Stimulated activated CD8-positive, alpha-beta memory T cell treated with anti-CD3 and anti-CD28 coated beads, Interleukin-15, amount 100 ng/mL, for 1 hour (primary cell): ENCODE measurements around the gene RAB4B.
"Not testable (repeated sequence)": the region's sequence is repeated elsewhere in the genome, so short reads cannot be mapped to it uniquely, and the experiment has no call there.

ENCODE experiments used
- DNase-seq: peaks from one replicate; pipeline ENCODE4 v3.0.0-alpha.2; 2020; ENCODE audit warnings: low read depth

Gene RAB4B

DNA sequence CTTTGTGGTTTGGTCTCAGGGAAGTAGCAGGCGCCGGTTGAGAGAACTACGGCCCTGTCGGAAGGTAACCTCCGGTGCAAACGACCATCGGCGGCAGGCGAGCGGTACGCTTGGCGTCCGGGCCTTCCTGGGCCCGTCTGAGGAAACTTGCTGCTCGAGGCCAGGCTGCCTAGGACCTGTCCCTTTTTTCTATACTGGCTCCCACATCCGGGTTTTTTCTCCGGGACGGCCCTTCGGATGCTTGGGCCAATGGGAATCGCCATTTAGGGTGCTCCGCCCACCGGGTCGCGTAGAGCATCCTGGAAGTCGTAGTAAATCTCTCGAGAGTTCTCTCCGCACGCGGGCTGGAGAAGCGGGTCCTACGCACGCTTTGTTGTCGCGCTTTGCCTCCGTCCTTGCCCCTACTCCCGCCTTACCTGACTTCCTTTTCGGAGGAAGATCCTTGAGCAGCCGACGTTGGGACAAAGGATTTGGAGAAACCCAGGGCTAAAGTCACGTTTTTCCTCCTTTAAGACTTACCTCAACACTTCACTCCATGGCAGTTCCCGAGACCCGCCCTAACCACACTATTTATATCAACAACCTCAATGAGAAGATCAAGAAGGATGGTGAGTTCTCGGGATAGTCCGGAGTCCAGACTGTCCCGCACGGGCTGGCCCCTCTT is 27.0 kb upstream of the RAB4B start, which contains the start of gene SNRPA:
SNRPA (plus strand) TSS at position 330 of the 664 bp plus-strand sequence; CDS start at position 536, 206 bp downstream.
- peak; percentile 87 for DNase-seq

DNA sequence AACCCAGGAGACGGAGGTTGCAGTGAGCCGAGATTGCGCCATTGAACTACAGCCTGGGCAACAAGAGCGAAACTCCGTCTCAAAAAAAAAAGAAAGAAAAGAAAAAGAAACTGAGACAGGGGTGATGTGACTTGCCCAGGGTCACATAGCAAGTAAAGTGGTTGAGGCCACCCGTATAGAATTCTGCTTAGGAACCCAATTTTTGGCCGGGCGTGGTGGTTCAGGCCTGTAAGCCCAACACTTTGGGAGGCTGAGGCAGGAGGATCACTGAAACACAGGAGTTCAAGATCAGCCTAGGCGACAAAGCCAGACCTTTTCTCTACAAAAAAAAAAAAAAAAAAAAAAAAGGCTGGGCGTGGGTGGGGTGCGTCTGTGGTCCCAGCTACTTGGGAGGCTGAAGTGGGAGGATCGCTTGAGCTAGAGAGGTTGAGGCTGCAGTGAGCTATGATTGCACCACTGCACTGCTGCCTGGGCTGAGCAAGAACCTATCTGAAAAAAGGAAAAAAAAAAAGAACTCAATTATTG is 25.7 kb upstream of the RAB4B start:
- no peak for DNase-seq

DNA sequence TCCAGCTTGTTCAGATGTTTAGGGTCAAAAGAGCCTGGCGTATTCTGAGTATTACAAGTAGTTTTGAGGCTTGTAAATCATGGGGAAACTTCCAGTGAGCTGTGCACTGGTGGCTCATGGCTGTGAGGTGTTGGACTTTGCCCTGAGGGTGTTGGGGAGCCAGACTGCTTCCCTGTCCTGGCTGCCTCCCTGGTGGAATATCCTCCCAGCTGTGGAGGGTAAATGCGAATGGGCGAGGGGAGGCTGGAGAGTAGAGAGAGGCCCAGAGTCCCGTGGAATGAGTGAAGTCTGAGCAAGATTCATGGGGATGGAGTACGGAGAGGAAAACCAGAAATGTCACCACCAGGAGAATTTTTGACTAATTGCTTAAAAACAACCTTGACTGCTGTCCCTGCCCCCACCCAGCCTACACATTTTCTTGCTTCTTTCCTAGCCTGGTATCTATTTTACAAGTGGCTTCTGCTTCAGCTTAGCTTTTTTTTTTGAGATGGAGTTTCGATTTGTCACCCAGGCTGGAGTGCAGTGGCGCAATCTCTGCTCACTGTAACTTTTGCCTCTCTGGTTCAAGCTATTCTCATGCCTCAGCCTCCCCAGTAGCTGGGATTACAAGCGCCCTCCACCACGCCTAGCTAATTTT is 23.3 kb upstream of the RAB4B start:
- no peak for DNase-seq

DNA sequence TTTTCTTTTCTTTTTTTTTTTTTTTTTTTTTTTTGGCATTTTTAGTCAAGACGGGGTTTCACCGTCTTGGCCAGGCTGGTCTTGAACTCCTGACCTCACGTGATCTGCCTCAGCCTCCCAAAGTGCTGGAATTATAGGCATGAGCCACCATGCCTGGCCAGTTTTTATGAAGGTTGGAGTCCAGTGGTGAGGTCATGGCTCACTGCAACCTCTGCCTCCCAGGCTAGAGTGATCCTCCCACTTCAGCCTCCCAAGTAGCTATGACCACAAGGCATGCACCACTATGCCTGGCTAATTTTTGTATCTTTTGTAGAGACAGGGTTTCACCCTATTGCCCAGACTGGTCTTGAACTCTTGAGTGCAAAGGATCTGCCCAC is 22.8 kb upstream of the RAB4B start:
- no peak for DNase-seq

DNA sequence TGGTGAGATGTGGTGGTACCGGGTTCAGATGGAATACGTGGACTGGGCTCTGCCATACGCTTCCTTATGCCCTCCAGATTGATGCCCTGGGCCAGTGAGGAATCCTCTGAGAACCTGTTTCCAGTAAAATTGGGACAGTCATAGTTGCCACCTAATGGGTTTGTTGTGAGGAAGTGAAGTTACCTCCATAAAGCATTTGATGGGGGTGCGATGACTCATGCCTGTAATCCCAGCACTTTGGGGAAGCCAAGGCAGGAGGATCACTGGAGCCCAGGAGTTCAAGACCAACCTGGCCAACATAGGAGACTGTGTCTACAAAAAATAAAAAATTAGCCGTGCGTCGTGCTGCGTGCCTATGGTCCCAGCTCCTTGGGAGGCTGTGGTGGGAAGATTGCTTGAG is 22.3 kb upstream of the RAB4B start:
- no peak for DNase-seq

DNA sequence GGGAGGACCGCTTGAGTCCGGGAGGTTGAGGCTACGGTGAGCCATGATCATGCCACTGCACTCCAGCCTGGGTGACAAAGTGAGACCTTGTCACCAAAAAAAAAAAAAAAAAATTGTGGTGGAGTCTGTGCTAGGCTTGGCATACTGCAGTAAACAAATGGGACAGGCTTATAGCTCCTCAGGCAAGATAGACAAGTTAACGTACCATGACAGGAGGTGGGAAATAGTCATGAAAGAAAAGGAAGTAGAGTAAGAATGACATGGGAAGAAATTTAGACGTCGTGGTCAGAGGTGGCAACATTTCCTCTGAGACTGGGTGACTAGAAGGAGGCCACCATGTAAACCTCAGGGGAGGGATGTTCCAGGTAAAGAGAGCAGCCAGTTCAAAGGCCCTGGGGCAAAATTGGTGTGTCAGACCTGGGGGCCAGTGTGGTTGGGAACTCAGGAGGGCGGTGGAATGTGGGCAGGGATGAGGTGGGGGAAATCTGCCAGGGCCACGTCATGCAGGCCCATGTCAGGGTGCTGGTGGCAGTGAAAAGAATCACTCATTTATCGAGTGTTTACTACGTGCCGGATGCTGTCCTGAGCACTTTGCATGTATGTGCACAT is 21.4 kb upstream of the RAB4B start:
- DNase-seq, result no peak

DNA sequence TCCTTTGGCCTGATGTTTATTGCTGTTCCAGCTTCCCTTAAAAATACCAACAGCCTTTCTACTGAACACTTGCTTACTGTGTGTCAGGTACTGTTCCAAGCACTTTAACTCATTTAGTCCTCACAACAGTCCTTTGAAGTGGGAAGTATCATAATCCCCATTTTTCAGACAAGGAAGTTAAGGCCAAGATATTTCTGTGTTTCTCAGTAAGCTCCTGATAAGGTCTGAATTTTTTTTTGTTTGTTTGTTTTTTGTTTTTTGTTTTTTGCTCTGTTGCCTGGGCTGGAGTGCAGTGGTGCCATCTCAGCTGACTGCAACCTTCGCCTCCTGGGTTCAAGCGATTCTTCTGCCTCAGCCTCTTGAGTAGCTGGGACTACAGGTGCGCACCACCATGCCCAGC is 19.6 kb upstream of the RAB4B start:
- DNase-seq, result no peak

DNA sequence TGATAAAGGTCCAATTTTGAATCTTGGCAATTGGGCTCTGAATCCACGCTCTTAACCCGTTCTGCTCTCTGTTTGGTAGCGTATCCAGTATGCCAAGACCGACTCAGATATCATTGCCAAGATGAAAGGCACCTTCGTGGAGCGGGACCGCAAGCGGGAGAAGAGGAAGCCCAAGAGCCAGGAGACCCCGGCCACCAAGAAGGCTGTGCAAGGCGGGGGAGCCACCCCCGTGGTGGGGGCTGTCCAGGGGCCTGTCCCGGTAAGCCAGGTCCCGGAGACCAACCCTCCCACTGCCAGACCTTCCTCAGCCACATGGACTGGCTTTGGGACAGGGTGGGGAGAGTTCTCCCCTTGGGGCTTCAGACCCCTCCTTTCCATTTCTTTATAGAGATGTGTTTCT is 18.7 kb upstream of the RAB4B start:
- DNase-seq, result no peak

DNA sequence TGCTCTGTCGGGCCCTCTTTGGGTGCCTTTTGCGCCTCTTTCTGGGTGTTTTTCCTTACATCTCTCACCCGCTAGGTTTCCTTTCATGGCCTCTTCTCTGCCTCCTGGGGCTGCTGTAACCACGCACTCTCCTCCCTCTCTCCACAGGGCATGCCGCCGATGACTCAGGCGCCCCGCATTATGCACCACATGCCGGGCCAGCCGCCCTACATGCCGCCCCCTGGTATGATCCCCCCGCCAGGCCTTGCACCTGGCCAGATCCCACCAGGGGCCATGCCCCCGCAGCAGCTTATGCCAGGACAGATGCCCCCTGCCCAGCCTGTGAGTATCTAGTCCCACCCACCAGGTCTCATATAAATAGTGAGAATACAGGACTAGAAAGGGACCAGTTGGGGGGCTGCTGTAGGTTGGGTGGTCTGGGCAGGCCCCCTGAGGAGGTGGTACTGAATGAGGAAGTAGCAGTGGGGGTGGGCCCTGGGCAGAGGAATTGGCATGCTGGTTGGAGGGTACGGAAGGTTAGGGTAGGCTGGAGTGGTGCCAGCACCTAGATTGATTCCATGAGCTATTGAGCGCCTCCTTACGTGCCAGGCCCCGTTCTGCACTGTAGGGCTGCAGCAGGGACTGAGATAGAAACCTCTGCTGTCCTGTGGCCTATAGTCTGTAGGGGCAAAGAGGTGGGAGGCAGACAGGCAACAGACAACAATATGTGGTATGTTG is 15.1 kb upstream of the RAB4B start:
- DNase-seq, result no peak

DNA sequence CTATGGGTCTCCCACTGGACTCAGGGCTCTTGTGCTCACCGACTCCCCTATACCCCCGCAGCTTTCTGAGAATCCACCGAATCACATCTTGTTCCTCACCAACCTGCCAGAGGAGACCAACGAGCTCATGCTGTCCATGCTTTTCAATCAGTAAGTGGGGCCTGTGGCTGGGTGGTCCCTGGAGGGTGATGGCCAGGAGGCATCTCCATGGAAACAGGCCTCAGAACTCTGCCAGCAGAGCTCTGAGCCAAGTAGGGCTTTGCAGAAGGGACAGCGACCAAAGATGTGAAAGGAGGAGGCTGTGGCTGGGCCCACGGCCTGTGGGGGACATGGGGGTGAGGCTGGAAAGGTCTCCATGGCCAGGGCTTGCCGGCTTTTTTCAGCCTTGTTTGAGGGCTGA is 14.5 kb upstream of the RAB4B start:
- no peak for DNase-seq

DNA sequence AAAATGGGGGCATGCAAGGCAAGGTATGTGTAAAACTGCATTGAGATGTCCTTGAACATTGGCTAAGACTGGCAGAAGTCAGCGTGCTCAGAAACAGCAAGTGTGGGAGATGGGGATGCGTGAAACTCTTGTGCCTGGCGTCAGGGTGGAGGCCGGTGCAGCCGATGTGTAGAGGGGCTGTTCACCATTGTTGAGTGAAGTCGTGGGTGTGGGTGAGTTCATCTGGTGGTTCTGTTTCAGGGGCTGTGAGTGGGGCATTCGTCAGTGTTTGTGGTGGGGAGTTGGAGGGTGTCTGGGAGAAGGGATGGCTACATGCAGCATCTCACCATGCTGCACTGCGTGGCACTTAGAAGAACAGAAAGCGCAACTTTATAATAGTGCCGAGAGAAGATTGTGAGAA is 14.1 kb upstream of the RAB4B start:
- no peak for DNase-seq

DNA sequence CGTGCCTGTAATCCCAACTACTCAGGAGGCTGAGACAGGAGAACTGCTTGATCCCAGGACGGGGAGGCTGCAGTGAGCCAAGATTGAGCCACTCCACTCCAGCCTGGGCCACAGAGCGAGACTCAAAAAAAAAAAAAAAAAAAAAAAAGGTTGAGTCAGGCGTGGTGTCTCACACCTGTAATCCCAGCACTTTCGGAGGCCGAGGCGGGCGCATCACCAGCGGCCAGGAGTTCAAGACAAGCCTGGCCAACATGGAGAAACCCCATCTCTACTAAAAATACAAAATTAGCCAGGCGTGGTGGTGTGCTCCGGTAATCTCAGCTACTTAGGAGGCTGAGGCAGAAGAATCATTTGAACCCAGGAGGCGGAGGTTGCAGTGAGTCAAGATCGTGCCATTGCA is 11.7 kb upstream of the RAB4B start:
- DNase-seq, result not testable (repeated sequence)

DNA sequence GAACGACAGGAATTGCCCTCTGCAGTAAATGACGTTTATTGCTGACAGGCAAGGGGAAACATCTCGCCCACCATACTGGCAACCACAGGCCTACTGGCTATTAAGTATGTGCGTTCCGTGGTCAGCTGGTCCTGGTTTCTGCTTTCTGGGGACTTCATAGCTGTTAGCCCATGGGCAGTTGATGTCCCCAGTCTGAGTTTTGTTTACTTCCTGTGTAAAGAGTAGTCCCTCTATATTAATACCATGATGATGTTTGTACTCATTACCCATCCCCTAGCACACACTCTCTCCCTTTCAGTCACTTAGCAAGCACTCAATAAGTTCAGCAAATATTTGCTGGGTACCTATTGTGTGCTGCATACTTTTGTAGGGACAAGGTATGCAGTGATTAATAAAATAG is 9.2 kb upstream of the RAB4B start:
- DNase-seq, result no peak

DNA sequence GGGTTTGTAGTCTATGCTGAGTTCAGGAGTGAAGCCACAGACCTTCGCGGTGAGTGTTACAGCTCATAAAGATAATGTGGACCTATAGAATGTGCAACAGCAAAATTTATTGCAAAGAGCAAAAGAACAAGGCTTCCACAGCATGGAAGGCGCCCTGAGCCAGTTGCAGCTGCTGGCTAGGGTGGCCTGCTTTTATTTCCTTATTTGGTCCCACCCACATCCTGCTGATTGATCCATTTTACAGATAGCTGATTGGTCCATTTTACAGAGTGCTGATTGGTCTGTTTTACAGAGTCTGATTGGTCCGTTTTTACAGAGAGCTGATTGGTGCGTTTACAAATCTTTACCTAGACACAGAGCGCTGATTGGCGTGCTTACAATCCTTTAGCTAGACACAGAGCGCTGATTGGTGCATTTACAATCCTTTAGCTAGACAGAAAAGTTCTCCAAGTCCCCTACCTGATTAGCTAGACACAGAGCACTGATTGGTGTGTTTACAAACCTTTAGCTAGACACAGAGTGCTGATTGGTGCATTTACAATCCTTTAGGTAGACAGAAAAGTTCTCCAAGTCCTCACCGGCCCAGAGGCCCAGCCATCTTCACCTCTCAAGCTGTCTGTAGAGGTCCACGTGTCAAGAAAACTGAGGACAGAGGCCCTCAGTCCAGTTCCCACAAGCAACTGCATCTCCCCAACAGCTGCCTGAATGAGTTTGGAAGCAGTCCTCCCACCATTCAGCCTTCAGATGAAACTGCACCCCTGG is 6.8 kb upstream of the RAB4B start:
- DNase-seq, result not testable (repeated sequence)

DNA sequence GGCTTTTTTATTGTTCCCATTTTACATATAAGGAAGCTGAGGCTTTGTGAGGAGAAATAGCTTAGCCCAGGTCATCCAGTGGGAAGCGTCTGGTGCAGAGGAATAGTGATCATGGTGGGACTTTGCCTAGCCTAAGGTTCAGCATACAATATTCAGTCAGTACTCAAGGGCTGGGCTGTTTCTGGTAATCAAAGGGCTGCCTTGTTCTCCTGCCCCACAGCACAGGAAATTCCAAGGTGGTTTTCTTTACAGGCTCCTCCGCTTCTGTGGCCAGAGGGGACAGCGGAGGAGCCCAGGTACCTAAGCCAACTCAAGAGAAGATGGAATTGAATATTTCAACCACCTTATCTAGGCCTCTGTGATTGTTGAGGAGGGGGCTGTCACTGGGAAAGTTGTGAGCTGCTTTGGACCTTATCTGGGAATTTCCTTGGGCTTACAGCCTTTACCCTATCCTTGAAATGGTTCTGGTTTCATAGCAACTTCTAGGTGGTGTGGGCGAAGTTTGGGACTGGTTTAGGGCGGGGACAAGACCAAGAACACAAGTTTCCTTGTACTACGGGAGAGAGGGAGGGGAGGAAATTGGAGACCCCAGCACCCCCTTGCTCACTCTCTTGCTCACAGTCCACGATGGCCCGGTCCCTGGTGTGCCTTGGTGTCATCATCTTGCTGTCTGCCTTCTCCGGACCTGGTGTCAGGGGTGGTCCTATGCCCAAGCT is 3.0 kb upstream of the RAB4B start, which contains the start of gene MIA:
MIA (plus strand) TSS at position 606 of the 716 bp plus-strand sequence; CDS start at position 628, 22 bp downstream.
- DNase-seq, result no peak

DNA sequence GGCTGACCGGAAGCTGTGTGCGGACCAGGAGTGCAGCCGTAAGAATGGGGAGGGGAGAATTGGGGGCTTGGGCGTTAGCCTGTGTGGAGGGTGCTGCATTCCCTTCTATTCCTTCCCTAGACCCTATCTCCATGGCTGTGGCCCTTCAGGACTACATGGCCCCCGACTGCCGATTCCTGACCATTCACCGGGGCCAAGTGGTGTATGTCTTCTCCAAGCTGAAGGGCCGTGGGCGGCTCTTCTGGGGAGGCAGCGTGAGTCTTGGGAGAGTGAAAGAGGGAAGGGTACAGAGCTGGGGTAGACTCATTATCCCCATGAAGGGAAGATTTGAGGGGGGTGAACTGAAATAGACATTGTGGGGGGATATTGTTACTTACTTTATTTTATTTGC is 2.4 kb upstream of the RAB4B start:
- DNase-seq, result no peak

DNA sequence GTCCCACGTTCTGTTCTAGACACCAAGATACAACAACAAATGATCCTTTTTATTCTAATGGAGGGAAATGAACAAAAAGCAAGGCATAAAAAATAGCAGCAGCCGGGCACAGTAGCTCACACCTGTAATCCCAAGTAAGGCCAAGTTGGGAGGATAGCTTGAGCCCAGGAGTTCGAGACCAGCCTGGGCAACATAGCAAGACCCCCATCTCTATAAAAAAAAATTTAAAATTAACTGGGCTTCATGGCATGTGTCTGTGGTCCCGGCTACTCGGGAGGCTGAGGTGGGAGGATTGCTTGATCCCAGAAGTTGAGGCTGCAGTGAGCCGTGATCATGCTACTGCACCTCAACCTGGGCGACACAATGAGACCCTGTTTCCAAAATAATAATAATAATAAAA is 1.7 kb upstream of the RAB4B start:
- DNase-seq, result no peak

DNA sequence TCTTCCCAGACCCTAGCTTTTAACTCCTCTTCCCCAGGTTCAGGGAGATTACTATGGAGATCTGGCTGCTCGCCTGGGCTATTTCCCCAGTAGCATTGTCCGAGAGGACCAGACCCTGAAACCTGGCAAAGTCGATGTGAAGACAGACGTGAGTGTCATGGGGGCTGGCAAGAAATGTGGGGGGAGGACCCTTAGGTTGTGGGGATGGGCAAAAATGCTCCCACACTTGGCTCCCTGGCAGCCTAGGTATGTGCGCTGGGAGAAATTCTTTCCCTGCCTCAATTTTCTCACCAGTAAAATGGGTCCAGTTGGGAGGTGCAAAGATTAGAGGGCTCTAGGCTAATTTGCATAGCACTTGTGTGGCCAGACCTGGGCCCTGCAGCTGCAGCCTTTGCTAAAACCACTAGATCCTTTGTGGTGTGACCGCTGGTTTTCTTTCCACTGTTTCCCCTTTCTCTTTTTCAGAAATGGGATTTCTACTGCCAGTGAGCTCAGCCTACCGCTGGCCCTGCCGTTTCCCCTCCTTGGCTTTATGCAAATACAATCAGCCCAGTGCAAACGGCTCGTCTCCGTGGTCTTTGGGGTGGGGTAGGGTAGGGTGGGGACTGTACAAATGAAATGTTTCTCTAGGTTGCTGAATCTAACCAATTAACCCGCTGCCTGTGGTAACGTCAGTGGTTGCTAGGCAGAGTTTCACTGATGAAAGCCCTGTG is 959 bp upstream of the RAB4B start:
- DNase-seq, result peak; percentile 85

DNA sequence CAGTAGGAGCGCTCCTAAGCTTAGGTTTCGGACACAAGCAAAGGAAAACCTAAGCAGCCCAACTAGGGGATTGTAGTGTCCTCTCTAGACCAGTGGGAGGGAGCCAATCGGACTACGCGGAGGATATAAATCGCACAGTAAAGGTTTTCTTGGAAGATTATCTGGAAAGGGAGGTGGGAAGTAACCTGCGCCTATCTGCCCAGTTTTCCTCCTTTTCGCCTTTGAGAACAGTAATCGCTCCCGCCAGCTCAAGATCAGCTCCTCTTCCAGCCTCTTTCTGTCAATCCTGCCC is 456 bp upstream of the RAB4B start:
- no peak for DNase-seq

DNA sequence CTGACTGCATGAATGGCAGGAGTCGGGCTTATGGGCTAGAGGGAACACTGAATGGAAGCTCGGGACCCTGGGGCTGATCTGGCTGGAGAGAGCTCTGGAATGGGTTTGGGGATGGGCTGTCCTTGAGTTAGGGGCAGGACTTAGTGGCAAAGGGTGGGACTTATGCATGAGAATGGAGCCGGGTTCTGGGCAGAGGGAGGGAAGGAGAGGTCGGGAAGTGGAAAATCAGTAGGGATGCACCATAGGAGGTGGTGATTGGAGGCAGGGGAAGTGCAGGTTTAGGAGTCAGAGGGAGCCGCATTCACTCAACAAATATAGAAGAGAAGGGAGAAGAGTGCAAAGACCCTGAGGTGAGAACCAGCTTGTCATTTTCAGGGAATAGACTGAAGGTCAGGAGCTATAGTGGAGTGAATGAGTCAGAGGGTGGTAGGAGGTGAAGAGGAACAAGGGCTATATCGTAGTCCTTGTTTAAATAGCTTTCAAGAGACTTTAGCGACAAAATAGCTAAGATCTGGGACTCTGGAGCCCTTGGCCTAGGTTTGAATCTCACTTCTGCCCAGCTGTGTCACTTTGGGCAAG is 748 bp downstream of the RAB4B start:
- no peak for DNase-seq
